ENCODE results near the gene RREB1.

- no peak for TF ChIP-seq POLR2AphosphoS5 (IDR thresholded peaks at IDR 0.05)
- no peak for TF ChIP-seq MXI1 (conservative IDR thresholded peaks at IDR 0.05; ENCODE audit: poor library complexity, severe bottlenecking)
- TF ChIP-seq CTCF (IDR thresholded peaks at IDR 0.05; ENCODE audit: poor library complexity, severe bottlenecking) = no peak
- no peak for TF ChIP-seq EZH2 (IDR thresholded peaks at IDR 0.05; ENCODE audit: borderline replicate concordance, insufficient read depth, low read length, poor library complexity, severe bottlenecking)
- no peak for TF ChIP-seq REST (IDR thresholded peaks at IDR 0.05; ENCODE audit: borderline replicate concordance)
- no peak for TF ChIP-seq TAF1 (IDR thresholded peaks at IDR 0.05; ENCODE audit: low read depth)
- TF ChIP-seq EP300 (conservative IDR thresholded peaks at IDR 0.05; ENCODE audit: poor library complexity, severe bottlenecking) = no peak
These were observed 21.3 kb upstream of the RREB1 start for GRCh38 chr6:7086488-7086887.
